Kidney (tissue), 14 donors: ENCODE measurements around the gene SPTAN1. TPM values are rescaled to one million over a fixed set of nuclear protein-coding genes. Genes with fewer than 3 reads are reported as not detected.

Source experiments
- DNase-seq, 5 donors: peaks; one replicate each; pipeline ENCODE4 v3.0.0-alpha.2; 2013 to 2020
- FAIRE-seq: peaks from 2 replicates; lab custom pipeline; 2012; peaks lifted over from hg19 to GRCh38; lab: Jason Lieb, UNC
- H3K27ac ChIP-seq, 2 donors: one replicate each; pipeline ENCODE4 v1.7.0; 2013; ENCODE audit warnings: low read depth in 2 of 2, low read length in 2 of 2, inconsistent platforms in 1 of 2
- H3K27me3 ChIP-seq: one replicate; pipeline ENCODE4 v1.7.1; 2013; ENCODE audit warnings: low read length, inconsistent platforms; ENCODE audit not compliant: control insufficient read depth, insufficient read depth
- H3K36me3 ChIP-seq, 3 donors: one replicate each; pipeline versions ENCODE4 v1.7.0 to v1.7.1; 2013; ENCODE audit warnings: low read length in 3 of 3, control low read depth in 1 of 3, inconsistent platforms in 1 of 3; ENCODE audit not compliant: insufficient read depth in 3 of 3, control insufficient read depth in 2 of 3
- H3K4me1 ChIP-seq, 3 donors: one replicate each; pipeline versions ENCODE4 v1.7.0 to v1.7.1; 2013; ENCODE audit warnings: low read length in 3 of 3, inconsistent platforms in 1 of 3, low read depth in 1 of 3; ENCODE audit not compliant: control insufficient read depth in 2 of 3, insufficient read depth in 2 of 3
- H3K4me3 ChIP-seq, 3 donors: one replicate each; pipeline versions ENCODE4 v1.7.0 to v1.8.1; 2013; ENCODE audit warnings: low read length in 3 of 3, control low read depth in 1 of 3, inconsistent platforms in 1 of 3
- H3K9ac ChIP-seq, 3 donors: one replicate each; pipeline versions ENCODE4 v1.7.0 to v1.7.1; 2013; ENCODE audit warnings: low read length in 3 of 3, control low read depth in 1 of 3, inconsistent platforms in 1 of 3
- H3K9me3 ChIP-seq, 3 donors: one replicate each; pipeline versions ENCODE4 v1.7.0 to v1.7.1; 2013; ENCODE audit warnings: low read length in 3 of 3, control low read depth in 1 of 3, inconsistent platforms in 1 of 3; ENCODE audit not compliant: control insufficient read depth in 2 of 3, insufficient read depth in 1 of 3
- intact Hi-C: fragments of 100-400 bp; cut with DNase I; formaldehyde crosslinking; loops from one replicate; pipeline ENCODE4 v1.11.1; 2022
- polyA plus RNA-seq: library from polyadenylated mRNA; stranded (reverse); fragments of 350-450 nt; fragmentation: Illumina TruSeq; extraction: RNeasy Lipid Tissue Mini Kit (QIAGEN cat#74804); gene quantifications from one replicate; pipeline ENCODE4 v1.2.3, GENCODE V29; 2014; ENCODE audit warnings: low read depth, low replicate concordance; ENCODE audit not compliant: insufficient read depth
- total RNA-seq: library from RNA; stranded (reverse); fragmentation: NEBNext Ultra II Directional; extraction: Animal tissue kit (Norgen Biotek cat#: 25700); gene quantifications from one replicate; pipeline ENCODE4 v1.2.1, GENCODE V29; 2021
- TF ChIP-seq, protein P1 (sequence below): IDR thresholded peaks from 3 replicates; pipeline ENCODE4 v1.5.1; 2012; ENCODE audit warnings: mild to moderate bottlenecking, moderate library complexity, borderline replicate concordance; ENCODE audit not compliant: insufficient read depth; ENCODE audit errors: extremely low read depth
- donor health status: control.
- donor health status: control.
- donor health status: control.
- donor health status: control.
- donor health status: control.
- donor health status: DM: yes; HTN: yes; CAD: no.
- donor health status: Normal renal cell carcinoma (clear cell type).

Gene SPTAN1
- total and polyA plus RNA-seq, 2 donors from 2014 or later: 210 to 354 TPM

DNA sequence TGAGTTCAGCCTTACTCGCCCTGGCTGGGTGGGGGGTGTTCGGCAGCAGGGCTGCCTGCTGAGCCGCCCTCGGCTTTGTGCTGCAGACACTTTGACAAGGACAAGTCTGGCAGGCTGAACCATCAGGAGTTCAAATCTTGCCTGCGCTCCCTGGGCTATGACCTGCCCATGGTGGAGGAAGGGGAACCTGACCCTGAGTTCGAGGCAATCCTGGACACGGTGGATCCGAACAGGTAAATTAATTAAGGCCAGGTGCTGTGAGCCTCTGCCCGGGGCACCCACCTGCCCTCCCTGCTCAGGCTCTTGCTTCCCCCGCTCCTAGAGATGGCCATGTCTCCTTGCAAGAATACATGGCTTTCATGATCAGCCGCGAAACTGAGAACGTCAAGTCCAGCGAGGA is 80.1 kb downstream of the SPTAN1 start:
- Histone ChIP-seq H3K27ac (no peak overlapping the region), H3K9ac (no peak overlapping the region), H3K4me3 (no peak overlapping the region), H3K27me3 (no peaks in the 10 kb centered on the region), H3K36me3 (peaks cover 4 to 62% (median 36%) of the 10 kb centered on the region in 3 donors), H3K9me3 (no peaks in the 10 kb centered on the region), H3K4me1 (peaks cover 0 to 28% (median 9%) of the 10 kb centered on the region in 3 donors)
- intact Hi-C loops: no loop called here
- TF ChIP-seq, protein P1, sequence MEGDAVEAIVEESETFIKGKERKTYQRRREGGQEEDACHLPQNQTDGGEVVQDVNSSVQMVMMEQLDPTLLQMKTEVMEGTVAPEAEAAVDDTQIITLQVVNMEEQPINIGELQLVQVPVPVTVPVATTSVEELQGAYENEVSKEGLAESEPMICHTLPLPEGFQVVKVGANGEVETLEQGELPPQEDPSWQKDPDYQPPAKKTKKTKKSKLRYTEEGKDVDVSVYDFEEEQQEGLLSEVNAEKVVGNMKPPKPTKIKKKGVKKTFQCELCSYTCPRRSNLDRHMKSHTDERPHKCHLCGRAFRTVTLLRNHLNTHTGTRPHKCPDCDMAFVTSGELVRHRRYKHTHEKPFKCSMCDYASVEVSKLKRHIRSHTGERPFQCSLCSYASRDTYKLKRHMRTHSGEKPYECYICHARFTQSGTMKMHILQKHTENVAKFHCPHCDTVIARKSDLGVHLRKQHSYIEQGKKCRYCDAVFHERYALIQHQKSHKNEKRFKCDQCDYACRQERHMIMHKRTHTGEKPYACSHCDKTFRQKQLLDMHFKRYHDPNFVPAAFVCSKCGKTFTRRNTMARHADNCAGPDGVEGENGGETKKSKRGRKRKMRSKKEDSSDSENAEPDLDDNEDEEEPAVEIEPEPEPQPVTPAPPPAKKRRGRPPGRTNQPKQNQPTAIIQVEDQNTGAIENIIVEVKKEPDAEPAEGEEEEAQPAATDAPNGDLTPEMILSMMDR: no peak
- peak in 1 of 5 donors; percentile 63 for DNase-seq
- FAIRE-seq: no peak

DNA sequence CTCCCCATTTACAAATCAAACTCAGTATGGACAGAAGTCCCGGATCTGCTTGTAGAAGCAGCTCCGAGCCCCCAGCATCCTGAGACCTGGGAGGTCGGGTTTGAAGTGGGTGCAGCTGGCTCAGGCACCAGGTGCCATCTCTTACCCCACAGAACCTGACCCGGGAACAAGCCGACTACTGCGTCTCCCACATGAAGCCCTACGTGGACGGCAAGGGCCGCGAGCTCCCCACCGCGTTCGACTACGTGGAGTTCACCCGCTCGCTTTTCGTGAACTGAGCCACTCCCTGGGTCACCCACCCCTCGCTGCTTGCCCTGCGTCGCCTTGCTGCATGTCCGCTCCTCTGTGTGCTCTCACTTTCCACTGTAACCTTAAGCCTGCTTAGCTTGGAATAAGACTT is 80.7 kb downstream of the SPTAN1 start:
- H3K27me3 ChIP-seq: no peaks in the 10 kb centered on the region
- TF ChIP-seq, protein P1: no peak
- no peak overlapping the region for H3K27ac ChIP-seq
- H3K36me3 ChIP-seq: peaks cover 4 to 58% (median 32%) of the 10 kb centered on the region in 3 donors
- H3K4me1 ChIP-seq: peaks cover 0 to 27% (median 9%) of the 10 kb centered on the region in 3 donors
- no peaks in the 10 kb centered on the region for H3K9me3 ChIP-seq
- DNase-seq (peak in 1 of 5 donors; percentile 71), FAIRE-seq (no peak)
- no peak overlapping the region for H3K9ac ChIP-seq
- intact Hi-C loops: no loop called here
- H3K4me3 ChIP-seq: no peak overlapping the region

DNA sequence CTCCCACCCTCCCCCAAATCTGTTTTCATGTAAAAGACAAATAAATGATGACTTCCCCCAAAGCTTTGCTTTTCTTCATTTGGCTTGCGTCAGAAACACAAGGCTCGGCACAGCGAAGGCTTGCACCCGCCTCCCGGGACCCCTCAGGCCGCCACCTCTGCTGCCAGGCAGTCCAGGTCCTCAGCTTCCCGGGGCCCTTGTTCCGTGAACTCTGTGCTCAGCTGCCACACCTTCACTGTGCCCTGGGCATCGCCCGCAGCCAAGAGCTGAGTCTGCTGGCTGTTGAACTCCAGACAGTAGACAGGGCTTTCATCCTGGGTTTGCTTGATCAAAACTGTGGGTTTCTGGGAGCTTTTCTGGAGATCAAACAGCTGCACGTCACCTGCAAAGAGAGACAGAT is 81.2 kb downstream of the SPTAN1 start:
- Histone ChIP-seq H3K9ac (no peak overlapping the region), H3K27ac (no peak overlapping the region), H3K9me3 (no peaks in the 10 kb centered on the region), H3K27me3 (no peaks in the 10 kb centered on the region), H3K36me3 (peaks cover 4 to 53% (median 30%) of the 10 kb centered on the region in 3 donors), H3K4me3 (no peak overlapping the region), H3K4me1 (peaks cover 0 to 23% (median 9%) of the 10 kb centered on the region in 3 donors)
- FAIRE-seq (no peak), DNase-seq (peak in 1 of 5 donors; percentile 62)
- TF ChIP-seq, protein P1: no peak
- intact Hi-C loops: no loop called here

DNA sequence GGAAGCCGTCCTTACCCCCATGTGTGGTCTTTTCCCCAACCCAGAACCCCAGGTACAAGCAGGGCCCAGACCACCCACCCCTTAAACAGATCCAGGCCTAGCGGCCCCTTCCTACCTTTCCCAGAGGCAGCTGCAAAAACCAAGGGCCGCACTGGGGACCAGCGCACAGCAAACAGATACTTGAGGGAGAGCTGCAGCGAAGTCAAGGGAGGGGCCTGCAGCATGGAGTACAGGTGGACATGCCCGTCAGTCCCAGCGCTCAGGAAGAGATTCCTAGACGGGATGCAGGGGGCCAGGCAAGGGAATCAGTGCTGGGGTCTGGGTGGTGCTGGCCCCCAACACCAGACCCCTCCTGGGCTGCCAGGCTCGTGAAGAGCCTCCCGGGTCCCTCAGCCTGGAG is 81.7 kb downstream of the SPTAN1 start:
- FAIRE-seq: no peak
- no peaks in the 10 kb centered on the region for H3K9me3 ChIP-seq
- intact Hi-C loops: no loop called here
- peaks cover 0 to 23% (median 9%) of the 10 kb centered on the region in 3 donors for H3K4me1 ChIP-seq
- TF ChIP-seq, protein P1: no peak
- peaks cover 2 to 50% (median 30%) of the 10 kb centered on the region in 3 donors for H3K36me3 ChIP-seq
- peak in 1 of 5 donors; percentile 72 for DNase-seq
- peak overlapping the region; percentile 14 to 76 for H3K27ac ChIP-seq
- no peak overlapping the region for H3K4me3 ChIP-seq
- H3K9ac ChIP-seq: peak overlapping the region in 1 of 3 donors; percentile 58
- no peaks in the 10 kb centered on the region for H3K27me3 ChIP-seq
